ENCODE results near the gene FAM110D. TPM values are rescaled to one million over a fixed set of nuclear protein-coding genes. Genes with fewer than 3 reads are reported as not detected.

FAM110D gene
- total and polyA plus RNA-seq, 11 donors = 2.2 to 6.5 (median 3.2) TPM

DNA sequence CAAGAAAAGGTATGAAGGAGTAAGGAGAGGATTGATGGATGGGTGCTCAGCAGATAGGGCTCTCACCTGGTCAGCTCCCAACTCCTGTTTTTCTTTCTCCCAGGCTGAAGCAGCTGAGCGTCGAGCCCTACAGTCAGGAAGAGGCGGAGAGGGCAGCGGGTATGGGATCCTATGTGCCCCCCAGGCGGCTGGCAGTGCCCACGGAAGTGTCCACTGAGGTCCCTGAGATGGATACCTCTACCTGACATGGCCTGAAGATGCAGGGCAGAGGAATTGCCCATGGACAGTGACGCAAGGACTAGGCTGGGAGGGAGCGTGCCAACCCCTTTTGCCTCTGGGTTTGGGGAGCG is 11.6 kb downstream of the FAM110D start:
- no peak for DNase-seq
- intact Hi-C loops (cut with DNase I) = loop anchor here in 4 of 10 donors (2.0 to 5.0 kb wide), 3 partner anchors 57 to 152 kb away; partner anchors contain the start of gene CD52 (in 1 of the 4)
- Histone ChIP-seq H3K27me3 (no peaks in the 10 kb centered on the region), H3K36me3 (peaks cover 0 to 2% (median 0%) of the 10 kb centered on the region in 9 donors), H3K9me3 (no peaks in the 10 kb centered on the region), H3K27ac (peak overlapping the region in 9 of 12 donors; percentile 69 to 89 (median 82)), H3K4me3 (peak overlapping the region; percentile 66 to 94 (median 86)), H3K4me1 (peaks cover 5 to 26% (median 16%) of the 10 kb centered on the region in 12 donors)
- ATAC-seq = no peak
- TF ChIP-seq, protein P1, sequence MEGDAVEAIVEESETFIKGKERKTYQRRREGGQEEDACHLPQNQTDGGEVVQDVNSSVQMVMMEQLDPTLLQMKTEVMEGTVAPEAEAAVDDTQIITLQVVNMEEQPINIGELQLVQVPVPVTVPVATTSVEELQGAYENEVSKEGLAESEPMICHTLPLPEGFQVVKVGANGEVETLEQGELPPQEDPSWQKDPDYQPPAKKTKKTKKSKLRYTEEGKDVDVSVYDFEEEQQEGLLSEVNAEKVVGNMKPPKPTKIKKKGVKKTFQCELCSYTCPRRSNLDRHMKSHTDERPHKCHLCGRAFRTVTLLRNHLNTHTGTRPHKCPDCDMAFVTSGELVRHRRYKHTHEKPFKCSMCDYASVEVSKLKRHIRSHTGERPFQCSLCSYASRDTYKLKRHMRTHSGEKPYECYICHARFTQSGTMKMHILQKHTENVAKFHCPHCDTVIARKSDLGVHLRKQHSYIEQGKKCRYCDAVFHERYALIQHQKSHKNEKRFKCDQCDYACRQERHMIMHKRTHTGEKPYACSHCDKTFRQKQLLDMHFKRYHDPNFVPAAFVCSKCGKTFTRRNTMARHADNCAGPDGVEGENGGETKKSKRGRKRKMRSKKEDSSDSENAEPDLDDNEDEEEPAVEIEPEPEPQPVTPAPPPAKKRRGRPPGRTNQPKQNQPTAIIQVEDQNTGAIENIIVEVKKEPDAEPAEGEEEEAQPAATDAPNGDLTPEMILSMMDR (IDR thresholded peaks at IDR 0.05) = no peak
- TF ChIP-seq POLR2A (IDR thresholded peaks at IDR 0.05) = no peak
- WGBS, 4 donors = 73 to 81% (median 76%) methylated on average over 6 to 9 of the region's 9 CpGs

DNA sequence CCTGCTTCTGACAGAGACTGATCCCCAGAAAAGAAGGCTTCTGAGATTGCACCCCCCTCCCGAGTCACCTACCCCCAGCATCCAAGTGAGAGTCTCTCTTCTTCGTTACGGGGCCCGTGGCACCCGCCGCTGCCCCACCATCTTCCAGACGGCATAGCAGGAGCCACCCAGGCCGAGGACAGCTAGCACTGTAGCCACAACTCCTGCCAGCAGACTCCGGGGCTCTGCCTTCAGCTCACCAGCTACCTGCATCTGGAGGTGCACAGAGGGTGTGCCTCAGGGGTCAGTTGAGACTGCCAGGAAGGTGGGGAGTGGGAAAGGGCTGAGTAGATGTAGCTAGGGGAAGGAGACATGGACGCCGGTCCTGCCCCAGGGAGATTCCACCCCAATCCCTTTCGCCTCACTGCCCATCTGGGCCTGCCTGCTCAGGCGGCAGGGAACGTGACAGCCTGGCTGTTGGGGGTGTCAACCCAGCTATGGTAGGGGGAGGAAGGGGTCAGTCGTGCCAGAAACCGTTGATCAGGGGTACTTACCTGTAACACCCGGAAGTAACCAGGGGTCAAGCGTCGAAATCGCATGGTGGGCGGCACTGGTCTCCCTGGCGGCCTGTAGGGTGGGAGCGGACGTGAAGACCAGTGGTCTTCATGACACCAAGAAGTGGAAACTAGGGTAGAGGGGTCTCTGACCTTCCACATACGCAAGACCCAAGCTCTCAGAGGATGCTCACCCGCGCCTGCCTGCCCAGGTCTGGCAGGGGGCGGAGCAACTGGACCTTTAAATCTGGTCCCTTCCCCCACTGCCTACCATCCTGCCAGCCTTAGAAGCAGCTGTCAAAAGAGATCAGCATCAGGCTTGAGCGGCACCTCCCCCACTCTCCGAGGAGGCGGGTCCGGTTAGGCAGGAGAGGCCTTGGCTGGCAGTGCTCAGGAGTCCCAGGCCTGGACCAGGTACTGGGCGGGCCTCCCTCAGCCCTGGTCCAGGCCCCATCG is 12.5 kb downstream of the FAM110D start, which contains the start of gene ZNF593OS:
Gene ZNF593OS (minus strand): TSS at position 749 of the 989 bp plus-strand sequence. CDS start 171 bp downstream, at position 578.
- Histone ChIP-seq H3K27me3 (no peaks in the 10 kb centered on the region), H3K4me3 (peak within 1 kb of the TSS in 7 of 12 donors; percentile 73 to 94 (median 90)), H3K4me1 (peaks cover 5 to 26% (median 16%) of the 10 kb centered on the region in 12 donors), H3K27ac (no peak within 1 kb of the TSS), H3K9me3 (no peaks in the 10 kb centered on the region), H3K36me3 (peaks cover 0 to 2% (median 0%) of the 10 kb centered on the region in 9 donors)
- TF ChIP-seq, protein P1 (IDR thresholded peaks at IDR 0.05) = no peak
- TF ChIP-seq POLR2A (IDR thresholded peaks at IDR 0.05) = no peak
- no peak for ATAC-seq
- intact Hi-C loops (cut with DNase I) = loop anchor here in 4 of 10 donors (2.0 to 5.0 kb wide), 3 partner anchors 56 to 151 kb away; partner anchors contain the start of gene CD52 (in 1 of the 4)
- WGBS, 4 donors = 90 to 93% (median 91%) methylated on average over 31 to 34 of the region's 34 CpGs
- no peak for DNase-seq

DNA sequence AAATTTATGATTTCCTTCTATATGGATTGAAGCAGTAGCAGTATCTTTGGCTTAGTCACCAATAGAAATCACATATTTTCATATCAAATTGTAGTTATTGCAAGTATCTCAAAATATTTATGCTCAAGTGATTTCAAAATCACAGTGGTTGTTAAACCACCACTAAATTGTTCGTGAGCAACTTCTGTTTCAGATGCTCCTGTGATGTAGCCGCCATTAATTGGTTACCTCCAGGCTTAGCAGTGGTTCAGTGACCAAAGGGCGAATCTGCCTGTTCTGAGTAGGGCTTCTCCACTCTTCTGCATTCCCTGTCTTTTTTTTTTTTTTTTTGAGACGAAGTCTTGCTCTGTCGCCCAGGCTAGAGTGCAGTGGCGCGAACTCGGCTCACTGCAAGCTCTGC is 16.5 kb downstream of the FAM110D start:
- TF ChIP-seq, protein P1 (IDR thresholded peaks at IDR 0.05) = no peak
- no peak for TF ChIP-seq POLR2A (IDR thresholded peaks at IDR 0.05)
- WGBS, 4 donors = 91 to 96% (median 95%) methylated on average over 8 of the region's 8 CpGs

More for the DNA sequence above, 16.5 kb downstream of the FAM110D start:
- Histone ChIP-seq H3K27me3 (no peaks in the 10 kb centered on the region), H3K36me3 (peaks cover 0 to 2% (median 0%) of the 10 kb centered on the region in 9 donors), H3K4me1 (peaks cover 3 to 12% (median 7%) of the 10 kb centered on the region in 12 donors), H3K27ac (no peak overlapping the region), H3K9me3 (no peaks in the 10 kb centered on the region), H3K4me3 (no peak overlapping the region)
- DNase-seq (no peak), ATAC-seq (no peak)
- intact Hi-C loops (cut with DNase I) = loop anchor here in 1 of 10 donors (5.0 kb wide), 1 partner anchor 147 kb away; no protein-coding TSS in a partner anchor
